GM12891 (cell line): ENCODE results near the gene ADGRF1.

Experiments
- DNase-seq: peaks from one replicate; pipeline ENCODE4 v3.0.0; 2011; ENCODE audit warnings: low spot score; ENCODE audit not compliant: insufficient read length
- FAIRE-seq: peaks from 2 replicates; lab custom pipeline; 2011; peaks lifted over from hg19 to GRCh38; lab: Jason Lieb, UNC
- PAX5 ChIP-seq: IDR thresholded peaks from 2 replicates; pipeline ENCODE4 v1.6.1; 2011; ENCODE audit warnings: low read length, moderate library complexity, mild to moderate bottlenecking; ENCODE audit not compliant: insufficient read depth, severe bottlenecking
- POLR2A ChIP-seq: IDR thresholded peaks from 2 replicates; pipeline ENCODE4 v1.6.1; 2011; ENCODE audit warnings: low read depth, low read length, control low read depth
- POLR2AphosphoS5 ChIP-seq: IDR thresholded peaks from 2 replicates; pipeline ENCODE4 v1.6.1; 2011; ENCODE audit warnings: low read depth, low read length, control low read depth
- POU2F2 ChIP-seq: IDR thresholded peaks from 2 replicates; pipeline ENCODE4 v1.6.1; 2011; ENCODE audit warnings: low read depth, mild to moderate bottlenecking, control low read depth, low read length, moderate library complexity
- SPI1 ChIP-seq: IDR thresholded peaks from 2 replicates; pipeline ENCODE4 v1.6.1; 2011; ENCODE audit warnings: low read depth, low read length, control low read depth
- TAF1 ChIP-seq: IDR thresholded peaks from 2 replicates; pipeline ENCODE4 v1.6.1; 2011; ENCODE audit warnings: low read depth, low read length, control low read depth

Gene ADGRF1

GRCh38 chr6:47044397-47044796 is 2.3 kb upstream of the ADGRF1 start:
- TF ChIP-seq POLR2AphosphoS5 (no peak), POLR2A (no peak), SPI1 (no peak), PAX5 (no peak), TAF1 (no peak), POU2F2 (no peak)
- DNase-seq: no peak
- FAIRE-seq: no peak

GRCh38 chr6:47043286-47043685 is 1.2 kb upstream of the ADGRF1 start:
- TF ChIP-seq POU2F2: no peak
- no peak for TF ChIP-seq TAF1
- no peak for TF ChIP-seq POLR2AphosphoS5
- TF ChIP-seq SPI1: no peak
- TF ChIP-seq POLR2A: no peak
- no peak for TF ChIP-seq PAX5
- no peak for FAIRE-seq
- DNase-seq: no peak

GRCh38 chr6:47041741-47042140 is 391 bp downstream of the ADGRF1 start:
- TF ChIP-seq POLR2AphosphoS5 (no peak), PAX5 (no peak), TAF1 (no peak), POLR2A (no peak), POU2F2 (no peak), SPI1 (no peak)
- DNase-seq (no peak), FAIRE-seq (no peak)

- no peak for TF ChIP-seq TAF1
- no peak for TF ChIP-seq POU2F2
- no peak for TF ChIP-seq POLR2A
- TF ChIP-seq POLR2AphosphoS5: no peak
- no peak for TF ChIP-seq PAX5
- no peak for TF ChIP-seq SPI1
- DNase-seq: no peak
- no peak for FAIRE-seq
These were observed 7.2 kb downstream of the ADGRF1 start for GRCh38 chr6:47034926-47035325.

- FAIRE-seq (no peak), DNase-seq (no peak)
These were observed 7.7 kb downstream of the ADGRF1 start for GRCh38 chr6:47034421-47034820.

GRCh38 chr6:47032974-47033765 is 9.0 kb downstream of the ADGRF1 start:
- FAIRE-seq (no peak), DNase-seq (no peak)
- TF ChIP-seq PAX5: no peak
- no peak for TF ChIP-seq SPI1
- no peak for TF ChIP-seq POLR2A
- TF ChIP-seq POU2F2: no peak
- no peak for TF ChIP-seq POLR2AphosphoS5
- TF ChIP-seq TAF1: no peak

More at GRCh38 chr6:47034421-47034820, 7.7 kb downstream of the ADGRF1 start:
- no peak for TF ChIP-seq POU2F2
- TF ChIP-seq PAX5: no peak
- no peak for TF ChIP-seq POLR2AphosphoS5
- TF ChIP-seq POLR2A: no peak
- TF ChIP-seq SPI1: no peak
- TF ChIP-seq TAF1: no peak

GRCh38 chr6:47031656-47032055 is 10.5 kb downstream of the ADGRF1 start:
- FAIRE-seq (no peak), DNase-seq (no peak)
- no peak for TF ChIP-seq TAF1
- TF ChIP-seq PAX5: no peak
- TF ChIP-seq POU2F2: no peak
- TF ChIP-seq POLR2AphosphoS5: no peak
- no peak for TF ChIP-seq SPI1
- no peak for TF ChIP-seq POLR2A

GRCh38 chr6:47029865-47030561 is 12.1 kb downstream of the ADGRF1 start:
- no peak for FAIRE-seq

GRCh38 chr6:47028835-47029360 is 13.2 kb downstream of the ADGRF1 start:
- FAIRE-seq: no peak
- no peak for TF ChIP-seq POU2F2
- TF ChIP-seq SPI1: no peak
- no peak for TF ChIP-seq PAX5
- TF ChIP-seq TAF1: no peak
- TF ChIP-seq POLR2AphosphoS5: no peak
- TF ChIP-seq POLR2A: no peak
- no peak for DNase-seq

More at GRCh38 chr6:47029865-47030561, 12.1 kb downstream of the ADGRF1 start:
- TF ChIP-seq POLR2AphosphoS5: no peak
- no peak for TF ChIP-seq TAF1
- TF ChIP-seq POU2F2: no peak
- TF ChIP-seq POLR2A: no peak
- no peak for TF ChIP-seq SPI1
- no peak for TF ChIP-seq PAX5
- no peak for DNase-seq
